NCI-H69 (cell line): ENCODE data around the gene TSC22D1.

ENCODE experiments used
- DNase-seq: peaks from one replicate; lab custom pipeline; 2025; lab: John Stamatoyannopoulos, UW

Gene TSC22D1

DNA sequence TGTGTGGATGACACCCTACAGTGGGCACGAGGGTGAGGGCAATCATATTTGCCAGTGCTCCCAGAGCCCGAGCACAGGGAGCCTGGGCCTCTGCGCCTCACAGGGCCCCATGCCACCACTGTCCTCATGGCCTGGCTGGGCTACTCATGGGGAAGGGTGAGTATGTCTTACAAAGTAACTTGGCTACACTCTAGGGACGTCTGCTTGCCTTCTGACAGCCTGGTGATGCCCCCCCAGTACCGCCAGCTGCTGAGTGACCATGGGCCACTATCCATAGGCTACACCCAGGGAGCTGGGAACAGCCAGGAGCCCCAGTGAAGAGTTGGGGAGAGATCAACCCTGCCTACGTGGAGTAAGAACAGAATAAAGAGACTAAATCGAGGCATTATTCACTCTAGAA lies 123.7 kb downstream of the TSC22D1 start:
- DNase-seq: no peak

DNA sequence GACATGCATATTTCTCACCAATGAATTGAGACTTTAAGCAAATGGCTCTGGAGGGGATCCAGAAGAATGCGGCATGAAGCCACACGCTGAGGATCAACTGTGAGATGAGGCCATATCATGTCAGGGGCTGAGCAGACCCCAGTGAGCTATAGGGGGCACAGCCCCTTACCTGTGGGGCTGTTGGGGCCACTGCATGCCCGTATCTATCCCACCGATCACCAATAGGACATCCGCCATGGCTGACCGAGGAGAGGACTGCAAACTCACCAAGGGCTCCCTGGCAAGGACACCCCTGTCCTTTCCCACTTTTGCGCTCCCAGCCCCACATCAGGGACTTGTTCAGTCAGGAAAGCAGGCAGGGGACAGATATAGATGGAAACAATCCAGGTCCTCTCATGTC lies 124.5 kb downstream of the TSC22D1 start:
- no peak for DNase-seq

DNA sequence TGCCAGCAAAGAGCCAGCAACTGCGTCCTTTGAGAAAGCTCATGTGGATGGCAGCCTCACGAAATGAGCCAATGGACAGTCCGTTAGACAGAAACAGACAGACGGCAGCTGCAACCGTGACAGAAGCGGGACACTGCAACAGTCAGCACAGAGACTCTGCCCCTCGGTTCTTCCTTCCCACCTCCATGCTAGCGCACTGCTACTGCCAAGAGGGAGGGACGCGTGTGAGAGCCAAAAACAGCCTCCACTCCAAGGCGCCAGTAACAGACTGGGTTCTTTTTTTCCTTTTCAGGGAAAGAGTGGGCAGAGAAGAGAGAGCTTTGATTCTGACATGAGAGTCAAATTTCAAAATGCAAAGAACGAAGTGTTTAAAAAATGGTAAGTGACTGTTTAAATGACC lies 125.0 kb downstream of the TSC22D1 start:
- no peak for DNase-seq

DNA sequence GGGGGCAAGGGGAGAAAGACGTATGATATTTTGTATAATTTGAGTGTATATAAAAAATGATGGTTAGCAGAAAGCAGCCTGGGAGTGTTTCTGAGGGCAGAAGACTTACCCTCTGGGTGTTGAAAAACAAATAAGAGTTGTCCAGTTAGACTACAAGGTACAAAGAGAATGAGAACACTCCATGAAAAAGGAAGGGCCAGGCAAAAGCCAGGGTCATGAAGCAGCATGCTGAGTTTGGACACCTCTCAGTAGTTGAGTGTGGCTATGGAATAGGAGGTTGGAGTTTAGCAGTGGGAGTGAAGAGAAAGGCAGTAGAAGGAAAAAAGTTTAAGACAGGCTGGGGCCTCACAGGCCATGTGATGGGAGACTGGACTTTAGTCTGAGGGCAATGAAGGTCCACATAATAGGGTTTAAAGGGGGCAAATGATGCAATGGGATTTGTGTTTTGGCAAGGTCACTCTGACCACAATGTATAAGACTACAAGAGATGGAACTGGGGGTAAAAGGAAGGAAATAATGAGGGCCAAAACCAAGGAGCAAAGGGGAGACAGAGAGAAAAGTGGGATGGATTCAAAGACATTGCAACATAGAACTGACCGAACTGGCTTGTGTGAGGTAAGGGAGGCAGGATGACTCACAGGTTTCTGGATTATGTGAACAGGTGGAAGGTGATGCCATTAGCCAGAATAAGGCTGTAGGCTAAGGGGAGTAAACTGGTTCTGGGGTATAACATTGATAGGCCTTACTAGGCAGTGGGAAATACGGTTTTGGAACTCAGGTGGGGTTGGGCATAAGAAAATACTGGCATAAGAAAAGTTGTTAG lies 125.9 kb downstream of the TSC22D1 start:
- no peak for DNase-seq

DNA sequence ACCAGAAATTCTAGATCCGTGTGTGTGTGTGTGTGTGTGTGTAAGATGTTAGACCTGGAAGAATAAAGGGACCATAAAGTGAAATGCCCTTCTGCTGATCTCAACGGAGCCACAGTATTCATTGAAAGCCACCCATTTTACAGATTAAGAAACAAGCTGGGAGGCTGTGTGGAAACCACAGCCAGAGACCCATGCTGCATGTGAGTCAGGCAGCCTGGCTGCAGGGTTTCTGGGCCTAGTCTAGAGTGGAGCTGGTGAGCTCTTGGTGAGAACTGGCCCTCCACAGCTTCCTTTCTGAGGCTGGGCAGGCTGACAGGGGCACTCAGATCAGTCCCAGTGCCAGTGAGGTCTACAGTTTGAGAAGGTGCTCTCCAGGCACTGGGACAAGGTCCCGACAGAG lies 127.3 kb downstream of the TSC22D1 start:
- no peak for DNase-seq

DNA sequence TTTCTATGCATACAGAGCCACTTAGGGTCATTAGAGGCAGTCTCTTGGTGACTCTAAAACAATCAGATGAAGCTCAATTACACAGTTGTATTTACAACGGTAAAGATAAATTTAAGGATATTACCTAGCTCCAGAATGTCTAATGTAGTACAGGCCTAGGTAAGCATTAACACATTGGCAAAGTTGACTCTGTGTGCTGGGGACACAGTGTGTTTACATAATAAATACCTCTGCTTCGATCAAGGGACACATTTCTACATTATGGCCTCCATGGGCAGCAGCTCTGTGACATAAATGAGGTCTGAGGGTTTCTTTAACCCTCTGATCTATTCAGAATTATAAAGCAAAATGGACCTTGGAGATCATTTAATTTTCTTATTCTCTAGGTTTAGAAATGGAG lies 127.8 kb downstream of the TSC22D1 start:
- no peak for DNase-seq

DNA sequence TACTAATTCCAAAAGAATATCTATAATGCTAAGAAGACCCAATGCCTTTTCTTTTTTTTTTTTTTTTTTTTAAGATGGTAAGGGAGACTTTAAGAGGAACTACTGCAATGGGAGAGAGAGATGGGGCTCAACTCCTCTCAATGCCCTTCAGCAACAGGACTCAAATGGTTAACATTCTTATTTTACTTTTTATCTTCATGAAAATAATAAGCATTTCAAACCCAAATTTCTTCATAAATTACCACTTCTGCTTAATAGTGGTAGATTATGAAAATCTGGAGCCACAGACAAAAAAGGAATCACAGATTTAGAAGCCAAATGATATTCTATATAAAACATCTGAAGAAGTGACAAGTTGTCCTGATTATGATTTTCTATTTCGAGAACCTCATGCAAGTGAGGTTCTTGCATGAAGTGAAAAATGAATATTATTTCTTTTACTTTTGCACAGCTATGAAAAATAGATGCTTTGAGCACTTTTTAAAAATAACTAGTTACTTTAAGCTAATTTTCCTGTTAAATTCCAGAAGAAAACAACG lies 128.3 kb downstream of the TSC22D1 start:
- no peak for DNase-seq

DNA sequence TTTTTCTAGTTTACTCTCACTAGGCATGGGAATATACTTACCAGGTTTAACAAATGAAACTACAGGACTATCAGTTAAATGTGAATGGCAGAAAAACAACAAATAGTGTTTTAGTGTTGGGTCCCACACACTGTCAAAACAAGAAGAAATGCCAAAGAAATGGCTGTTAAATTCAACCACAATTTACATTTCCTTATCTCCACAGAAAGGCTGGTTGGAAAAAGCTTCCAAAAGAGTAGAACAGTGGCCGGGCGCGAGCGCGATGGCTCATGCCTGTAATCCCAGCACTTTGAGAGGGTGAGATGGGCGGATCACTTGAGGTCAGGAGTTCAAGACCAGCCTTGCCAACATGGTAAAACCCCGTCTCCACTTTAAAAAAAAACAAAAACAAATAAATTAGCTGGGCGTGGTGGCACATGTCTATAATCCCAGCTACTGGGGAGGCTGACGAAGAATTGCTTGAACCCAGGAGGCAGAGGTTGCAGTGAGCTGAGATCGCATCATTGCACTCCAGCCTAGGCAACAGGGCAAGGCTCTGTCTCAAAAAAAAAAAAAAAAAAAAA lies 136.0 kb downstream of the TSC22D1 start:
- peak; percentile 48 for DNase-seq

DNA sequence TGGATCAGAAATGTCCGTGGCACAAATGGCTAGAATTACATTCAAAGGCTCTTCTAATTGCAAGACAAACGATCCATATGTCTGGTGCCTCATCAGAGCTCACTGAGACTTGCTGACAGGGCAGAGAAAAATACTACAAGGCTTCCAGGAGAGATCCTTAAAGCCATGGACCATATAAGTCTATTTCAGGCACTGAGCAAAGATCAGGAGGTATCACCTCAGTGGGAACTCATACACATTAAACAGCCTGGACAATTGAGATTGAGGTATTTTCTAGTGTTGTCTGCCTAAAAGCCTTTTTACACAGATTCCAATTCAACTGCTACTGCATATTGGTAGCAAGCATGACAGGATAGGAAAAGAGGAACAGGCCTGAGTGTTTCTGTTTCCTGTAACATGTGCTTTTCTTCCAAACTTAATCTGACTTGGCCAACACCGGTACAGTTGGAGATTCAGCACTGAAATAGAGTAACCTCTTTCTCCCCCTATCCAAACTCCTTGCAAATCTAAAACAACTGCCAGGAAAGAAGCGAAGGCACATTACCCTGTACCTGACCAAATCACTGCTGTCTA lies 136.6 kb downstream of the TSC22D1 start:
- peak; percentile 73 for DNase-seq

DNA sequence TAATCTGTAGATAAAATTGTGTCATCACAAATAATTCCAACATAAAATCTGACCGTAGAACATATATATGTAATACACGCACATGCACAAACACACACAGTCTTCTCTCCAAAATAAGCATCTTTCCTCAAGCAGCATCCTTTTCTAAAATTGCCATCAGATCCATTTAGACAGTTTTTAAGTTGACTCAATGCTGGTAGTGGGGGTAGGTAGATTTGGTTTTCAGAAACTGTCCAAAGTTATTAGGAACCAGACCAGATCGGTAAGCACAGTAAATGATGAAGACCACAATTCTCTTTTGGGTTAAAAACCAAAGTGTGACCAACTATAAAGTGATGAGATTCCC lies 137.9 kb downstream of the TSC22D1 start:
- DNase-seq: peak; percentile 36

DNA sequence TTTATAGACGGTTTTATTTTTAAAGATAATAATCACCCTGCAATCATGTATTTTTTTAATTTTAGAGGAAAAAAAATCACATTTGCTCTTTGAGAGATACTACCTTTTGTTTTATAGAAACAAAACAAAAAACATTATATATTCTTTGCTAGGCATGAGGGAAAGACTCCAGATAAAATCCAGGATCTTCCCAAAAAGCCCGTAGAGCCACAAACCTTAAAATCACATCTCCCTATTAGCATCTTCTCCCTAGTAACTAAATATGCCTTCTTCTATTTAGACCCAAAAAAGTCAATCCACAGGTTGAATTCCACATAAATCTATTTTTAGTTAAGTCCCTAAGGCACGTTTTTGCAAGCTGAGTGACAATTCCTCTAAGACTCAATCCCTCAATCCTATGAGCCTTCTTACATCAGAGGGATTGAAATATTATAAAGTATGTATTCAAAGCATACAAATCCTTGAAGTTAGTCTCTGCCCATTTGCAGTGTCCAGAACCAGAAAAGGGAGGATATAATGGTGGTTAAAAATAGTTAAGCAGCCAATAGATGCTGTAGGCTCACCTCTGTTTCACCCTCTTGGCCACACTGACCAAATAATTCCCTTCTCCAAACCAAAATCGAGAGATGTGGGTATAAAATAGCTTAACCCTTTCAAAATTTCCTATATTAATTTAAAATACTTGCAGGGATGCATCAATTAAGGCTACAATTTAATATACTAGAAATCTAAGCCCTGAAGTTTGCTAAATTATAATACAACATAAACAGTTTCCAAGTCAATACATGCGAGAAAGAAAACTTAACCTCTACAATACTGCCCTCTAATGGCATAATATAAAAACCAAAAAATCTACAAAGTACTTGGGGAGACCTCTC lies 138.5 kb downstream of the TSC22D1 start:
- DNase-seq: peak; percentile 64

DNA sequence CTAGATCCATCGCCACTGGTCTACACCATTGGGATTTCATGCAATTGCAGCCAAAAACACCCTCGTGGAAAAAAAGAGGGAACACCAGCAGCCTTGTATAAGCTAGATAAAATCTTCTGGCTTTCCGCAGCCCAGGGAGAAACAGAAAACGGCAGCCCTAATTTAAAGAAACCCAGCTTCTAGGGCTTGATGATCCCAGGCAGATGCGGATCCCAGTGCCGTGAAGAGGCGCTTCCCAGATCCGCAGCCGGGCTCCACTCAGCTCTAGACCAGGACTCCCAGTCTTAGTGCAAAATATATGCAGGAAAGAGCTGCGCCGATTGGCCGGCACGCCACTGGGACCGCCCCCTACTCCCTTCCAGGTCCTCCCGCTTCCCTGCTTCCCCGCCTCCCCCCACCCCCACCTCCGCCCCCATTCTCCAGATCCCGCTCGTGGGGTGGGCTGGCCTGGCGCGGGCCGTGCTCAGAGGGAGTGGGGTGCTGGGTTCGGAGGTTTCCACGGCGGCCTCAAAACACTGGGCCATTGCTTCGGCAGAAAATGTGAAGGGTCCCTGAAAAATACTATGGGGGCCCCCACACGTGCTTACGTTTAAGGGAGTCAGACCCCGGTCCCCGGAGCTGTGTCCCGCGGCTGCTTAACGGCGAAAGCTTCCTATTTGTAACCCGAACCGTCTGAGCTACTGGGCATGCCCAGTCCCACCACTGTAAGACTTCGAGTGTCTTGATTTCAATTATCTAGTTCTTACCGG lies 139.4 kb downstream of the TSC22D1 start:
- peak; percentile 95 for DNase-seq

DNA sequence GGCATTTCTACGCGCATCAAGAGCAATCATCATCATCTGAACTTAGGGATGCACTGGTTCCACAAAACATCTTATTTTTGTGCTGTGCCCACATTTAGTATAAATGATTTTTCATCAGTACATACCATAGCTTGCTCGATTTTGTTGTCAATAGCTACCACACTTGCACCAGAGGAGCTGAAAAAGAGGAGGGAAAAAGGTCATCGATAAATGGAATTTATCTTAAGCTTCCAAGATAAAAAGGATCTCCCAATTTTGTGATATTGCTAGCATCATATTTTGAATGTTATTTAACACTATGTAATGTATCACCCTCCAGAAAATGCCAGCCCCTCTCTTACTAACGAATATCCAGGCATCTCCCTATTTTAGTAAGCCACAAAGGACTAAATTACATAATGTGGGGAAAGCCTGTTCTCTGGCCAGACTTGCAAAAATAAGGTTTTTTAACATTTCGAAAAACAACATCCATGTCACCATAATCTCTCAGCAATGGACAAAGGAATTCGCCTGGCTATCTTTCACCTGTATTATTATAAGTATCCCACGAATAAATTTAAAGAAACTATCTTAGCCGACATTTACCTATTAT lies 140.1 kb downstream of the TSC22D1 start:
- DNase-seq: peak; percentile 33

DNA sequence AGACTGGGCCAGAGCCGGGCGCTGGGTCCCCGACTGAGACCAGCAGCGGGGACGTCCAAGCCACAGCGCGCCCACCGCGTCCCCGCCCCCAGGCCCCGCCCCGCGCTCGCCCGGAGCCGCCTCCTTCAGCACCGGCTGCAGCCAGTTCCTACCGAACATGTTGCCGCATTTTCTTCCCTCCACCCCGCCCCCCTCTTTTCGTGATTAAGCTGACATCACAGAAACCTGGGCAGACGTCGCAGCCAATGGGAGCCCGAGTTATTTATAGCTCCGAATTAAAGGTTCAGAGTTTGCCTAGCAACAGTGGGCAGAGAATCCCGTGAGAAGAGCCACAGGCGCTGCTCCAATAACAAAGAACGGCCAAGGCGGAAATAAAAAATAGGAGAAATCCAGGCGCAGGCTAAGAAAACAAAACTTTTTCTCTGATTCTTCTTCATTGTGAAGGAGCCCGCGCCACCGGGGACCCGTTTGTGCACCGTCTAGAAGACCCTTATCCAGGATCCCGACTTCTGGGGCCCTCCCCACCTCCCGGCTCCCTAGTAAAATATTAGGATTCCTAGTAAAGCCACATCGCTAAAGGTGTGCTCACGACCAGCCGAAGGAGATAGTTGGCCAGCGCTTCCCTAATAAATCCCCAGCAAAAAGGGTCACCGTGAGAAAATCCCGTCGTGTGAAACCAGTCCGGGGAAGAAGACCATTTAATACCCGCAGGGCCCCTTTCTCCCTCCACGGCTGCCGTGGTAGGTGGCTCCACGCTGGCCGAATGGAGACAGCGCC lies 140.8 kb downstream of the TSC22D1 start:
- DNase-seq: peak; percentile 98

DNA sequence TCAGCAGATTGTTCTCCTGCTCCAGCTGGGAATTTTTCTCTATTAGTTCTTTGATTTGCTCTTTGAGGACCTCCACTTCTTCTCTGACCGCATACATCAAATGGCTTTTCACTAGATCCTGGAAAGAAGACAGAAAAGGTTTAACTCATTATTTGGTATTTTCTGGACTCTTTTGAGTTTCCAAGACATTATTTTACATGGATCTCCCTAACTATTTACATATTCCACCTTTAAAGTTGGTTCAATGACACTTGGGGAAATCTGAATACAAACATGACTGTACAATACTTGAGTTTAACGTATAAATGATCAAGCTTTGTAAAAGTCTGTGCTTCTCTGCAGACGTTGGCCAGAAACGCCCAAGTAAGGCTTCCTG lies 141.4 kb downstream of the TSC22D1 start:
- no peak for DNase-seq

DNA sequence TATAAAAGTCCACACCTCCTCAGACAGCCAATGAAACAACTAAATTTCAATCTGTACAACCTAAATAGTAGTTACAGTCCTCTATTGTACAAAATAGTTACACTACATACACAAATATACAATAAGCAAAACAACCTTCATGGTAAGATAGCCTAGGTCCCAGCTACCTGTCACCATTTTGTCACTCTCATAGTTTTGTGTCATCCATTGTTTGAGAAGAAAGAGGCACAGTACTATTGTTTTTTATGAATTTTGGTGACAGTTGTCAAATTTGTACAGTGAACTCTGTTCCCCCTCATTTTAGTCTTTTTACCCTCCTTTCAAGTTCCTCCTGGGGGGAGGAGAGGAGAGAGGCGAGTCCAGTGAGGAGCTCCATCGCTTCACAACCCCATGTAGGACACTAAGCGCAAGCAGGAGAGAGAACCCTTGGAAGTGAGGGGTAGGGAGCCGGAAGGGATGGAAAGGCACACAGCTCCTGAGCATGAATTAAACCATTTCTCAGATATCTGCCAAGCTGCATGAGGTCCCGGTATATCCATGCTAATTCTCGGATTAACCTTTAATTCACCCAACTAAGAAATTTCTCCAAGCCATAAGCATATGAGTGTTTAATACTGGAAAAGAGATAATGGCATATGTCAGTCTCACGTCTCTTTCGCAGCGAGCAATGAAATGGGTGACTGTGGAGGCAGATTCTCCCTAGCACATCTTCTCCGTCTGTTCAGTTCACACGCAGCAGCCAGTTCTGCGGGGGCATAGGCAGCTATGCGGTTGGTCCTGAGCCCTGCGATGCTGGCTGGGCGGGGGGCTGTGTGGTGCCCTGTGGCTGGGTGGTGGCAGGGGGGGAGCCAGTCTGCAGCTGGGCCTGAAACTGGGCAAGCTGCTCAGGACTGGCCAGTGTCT lies 142.0 kb downstream of the TSC22D1 start:
- peak; percentile 3 for DNase-seq

DNA sequence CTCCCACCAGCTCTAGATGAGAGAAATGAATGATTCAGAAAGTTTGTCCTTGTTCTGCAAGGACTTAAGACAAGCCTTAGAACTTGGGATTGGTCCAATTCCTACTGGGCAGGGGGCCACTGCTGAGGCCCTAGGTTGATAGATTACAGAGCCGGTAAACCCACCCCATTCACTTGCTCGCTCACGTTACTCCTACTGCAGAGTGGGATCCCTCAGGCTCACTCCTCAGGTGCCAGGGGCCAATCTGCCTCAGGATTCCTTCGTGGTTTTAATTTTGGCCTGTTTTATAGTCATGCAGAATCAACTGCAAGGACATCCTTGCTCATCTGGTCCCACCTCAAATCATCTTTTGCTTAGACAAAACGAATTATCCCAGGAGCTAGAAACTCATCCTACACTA lies 143.5 kb downstream of the TSC22D1 start:
- no peak for DNase-seq

DNA sequence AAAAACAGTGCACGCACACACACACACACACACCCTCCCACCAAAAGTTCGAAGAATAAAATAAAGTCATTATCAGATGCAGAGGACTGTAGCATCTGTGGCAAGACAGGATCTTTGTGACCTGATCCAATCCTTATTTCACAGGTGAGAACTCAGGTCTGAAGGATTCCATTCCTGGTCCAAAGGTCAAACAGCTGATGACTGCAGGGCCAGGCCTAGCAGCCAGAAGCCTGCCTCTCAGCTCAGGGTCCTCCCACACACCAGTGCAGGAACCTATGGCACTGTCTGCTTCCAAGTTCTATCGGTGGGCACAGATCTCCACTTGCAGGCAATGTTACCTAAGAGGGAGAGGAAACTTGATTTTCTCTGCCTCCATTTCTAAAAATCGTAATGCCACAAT lies 145.0 kb downstream of the TSC22D1 start:
- DNase-seq: peak; percentile 14

DNA sequence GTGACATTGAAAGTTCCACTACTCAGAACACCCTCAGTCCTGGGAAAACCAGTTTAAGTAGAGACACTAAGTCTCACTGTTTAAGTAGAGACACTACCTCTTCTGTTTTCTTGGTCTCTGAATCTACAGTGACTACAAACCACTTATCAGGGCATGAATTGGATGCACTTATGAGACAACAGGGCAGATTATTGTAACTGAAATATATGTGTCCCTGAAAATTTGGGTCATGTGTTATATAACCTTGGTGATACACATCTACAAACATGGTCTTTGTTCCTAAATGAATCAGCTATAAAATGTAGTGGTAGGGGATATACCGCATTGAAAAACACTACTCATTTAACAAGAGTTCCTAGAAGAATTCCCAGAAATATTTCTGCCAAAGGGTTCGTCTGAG lies 146.8 kb downstream of the TSC22D1 start:
- DNase-seq: no peak
